Endothelial cell (in vitro differentiated cells): Measurements from ENCODE around the gene HDHD2. TPM values are rescaled to one million over a fixed set of nuclear protein-coding genes. Genes with fewer than 3 reads are reported as not detected.
"Not testable (repeated sequence)": the region's sequence is repeated elsewhere in the genome, so short reads cannot be mapped to it uniquely, and the experiment has no call there.

Experiments
- DNase-seq: peaks from one replicate; pipeline ENCODE4 v3.0.0; 2021; ENCODE audit warnings: low spot score
- H3K27ac Mint-ChIP-seq: one replicate; pipeline ENCODE4 v1.8.0; 2021; ENCODE audit warnings: mixed read lengths, inconsistent platforms; ENCODE audit not compliant: unreplicated experiment
- H3K27me3 Mint-ChIP-seq: one replicate; pipeline ENCODE4 v1.8.0; 2021; ENCODE audit warnings: mild to moderate bottlenecking, moderate library complexity, mixed read lengths, inconsistent platforms; ENCODE audit not compliant: unreplicated experiment
- H3K36me3 Mint-ChIP-seq: one replicate; pipeline ENCODE4 v1.8.0; 2021; ENCODE audit warnings: mild to moderate bottlenecking, low read depth, mixed read lengths, inconsistent platforms; ENCODE audit not compliant: unreplicated experiment
- H3K4me1 Mint-ChIP-seq: one replicate; pipeline ENCODE4 v1.8.0; 2021; ENCODE audit warnings: mild to moderate bottlenecking, mixed read lengths, inconsistent platforms; ENCODE audit not compliant: unreplicated experiment
- H3K4me3 Mint-ChIP-seq: one replicate; pipeline ENCODE4 v1.8.0; 2021; ENCODE audit warnings: mild to moderate bottlenecking, mixed read lengths, inconsistent platforms; ENCODE audit not compliant: unreplicated experiment
- H3K9me3 Mint-ChIP-seq: one replicate; pipeline ENCODE4 v1.8.0; 2021; ENCODE audit warnings: mixed read lengths, inconsistent platforms; ENCODE audit not compliant: unreplicated experiment
- CTCF ChIP-seq: fragments of 200-600 bp; sonication (generic); IDR thresholded peaks from one replicate; pipeline ENCODE4 v1.5.0; 2021; ENCODE audit warnings: antibody characterized with exemption; ENCODE audit not compliant: unreplicated experiment
- total RNA-seq: library from RNA; stranded (reverse); fragmentation: NEBNext Ultra II Directional; extraction: Animal tissue kit (Norgen Biotek cat#: 25700); gene quantifications from one replicate; pipeline ENCODE4 v1.2.1, GENCODE V29; 2021; ENCODE audit not compliant: unreplicated experiment

HDHD2 gene
- total RNA-seq, 1 donor from 2014 or later = 26.0 TPM

GRCh38 chr18:47160256-47160655 lies 10.0 kb upstream of the HDHD2 start:
- Mint-ChIP-seq H3K4me1 (no peaks in the 10 kb centered on the region), H3K27me3 (no peaks in the 10 kb centered on the region), H3K27ac (no peak overlapping the region), H3K4me3 (no peak overlapping the region), H3K9me3 (no peaks in the 10 kb centered on the region), H3K36me3 (no peaks in the 10 kb centered on the region)
- no peak for DNase-seq
- no peak for TF ChIP-seq CTCF

- H3K9me3 Mint-ChIP-seq, H3K36me3 Mint-ChIP-seq, H3K4me3 Mint-ChIP-seq, DNase-seq, H3K27ac Mint-ChIP-seq, H3K4me1 Mint-ChIP-seq, H3K27me3 Mint-ChIP-seq: not testable (repeated sequence)
Measured at GRCh38 chr18:47158404-47158803, 8.1 kb upstream of the HDHD2 start.

DNA sequence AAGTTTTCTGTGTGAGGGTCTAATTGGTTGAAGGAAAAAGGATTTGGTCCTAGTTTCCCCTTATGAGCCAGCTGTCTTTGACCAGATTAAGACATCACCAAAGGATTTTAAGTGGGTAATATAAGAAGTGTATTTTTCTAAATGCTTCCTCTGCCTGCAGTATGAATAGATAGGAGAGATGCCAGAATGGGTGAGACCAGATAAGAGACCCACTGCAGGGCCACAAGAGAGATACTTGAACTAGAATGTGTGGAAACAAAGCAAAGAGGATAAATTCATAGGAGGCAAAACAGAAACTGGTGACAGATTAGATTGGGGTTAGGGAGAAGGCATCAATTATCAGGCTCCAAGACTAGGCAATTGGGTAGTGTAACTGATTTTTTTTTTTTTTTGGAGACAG lies 1.1 kb upstream of the HDHD2 start:
- no peaks in the 10 kb centered on the region for H3K9me3 Mint-ChIP-seq
- peak overlapping the region; percentile 99 for H3K27ac Mint-ChIP-seq
- no peak for DNase-seq
- peaks cover 3% of the 10 kb centered on the region for H3K36me3 Mint-ChIP-seq
- peaks cover 30% of the 10 kb centered on the region for H3K4me1 Mint-ChIP-seq
- peaks cover 12% of the 10 kb centered on the region for H3K27me3 Mint-ChIP-seq
- no peak for TF ChIP-seq CTCF
- peak overlapping the region; percentile 97 for H3K4me3 Mint-ChIP-seq

GRCh38 chr18:47150824-47151366 lies 595 bp upstream of the HDHD2 start:
- Mint-ChIP-seq H3K4me1 (peaks cover 33% of the 10 kb centered on the region), H3K36me3 (peaks cover 3% of the 10 kb centered on the region), H3K9me3 (no peaks in the 10 kb centered on the region), H3K4me3 (peak overlapping the region; percentile 97), H3K27ac (peak overlapping the region; percentile 99), H3K27me3 (peaks cover 12% of the 10 kb centered on the region)
- no peak for TF ChIP-seq CTCF
- DNase-seq = peak; percentile 13

GRCh38 chr18:47149457-47150028 lies 757 bp downstream of the HDHD2 start:
- Mint-ChIP-seq H3K27me3 (peaks cover 12% of the 10 kb centered on the region), H3K36me3 (peaks cover 3% of the 10 kb centered on the region), H3K4me1 (peaks cover 33% of the 10 kb centered on the region), H3K4me3 (peak overlapping the region; percentile 97), H3K9me3 (no peaks in the 10 kb centered on the region), H3K27ac (peak overlapping the region; percentile 95)
- TF ChIP-seq CTCF = no peak
- DNase-seq = peak; percentile 8
